AG10803 (cell line): ENCODE data around the gene DENND1C.

ENCODE experiments used
- DNase-seq: peaks from one replicate; pipeline ENCODE4 v3.0.0; 2010; ENCODE audit warnings: low read depth
- H3K4me3 ChIP-seq: 2 replicates; pipeline ENCODE4 v1.5.1; 2011; ENCODE audit warnings: mild to moderate bottlenecking, low read length, control low read depth
- TF ChIP-seq, protein P1 (sequence below): conservative IDR thresholded peaks from 2 replicates; pipeline ENCODE4 v1.5.1; 2011; ENCODE audit warnings: mild to moderate bottlenecking, low read length, control low read depth, inconsistent platforms

The DENND1C gene

DNA sequence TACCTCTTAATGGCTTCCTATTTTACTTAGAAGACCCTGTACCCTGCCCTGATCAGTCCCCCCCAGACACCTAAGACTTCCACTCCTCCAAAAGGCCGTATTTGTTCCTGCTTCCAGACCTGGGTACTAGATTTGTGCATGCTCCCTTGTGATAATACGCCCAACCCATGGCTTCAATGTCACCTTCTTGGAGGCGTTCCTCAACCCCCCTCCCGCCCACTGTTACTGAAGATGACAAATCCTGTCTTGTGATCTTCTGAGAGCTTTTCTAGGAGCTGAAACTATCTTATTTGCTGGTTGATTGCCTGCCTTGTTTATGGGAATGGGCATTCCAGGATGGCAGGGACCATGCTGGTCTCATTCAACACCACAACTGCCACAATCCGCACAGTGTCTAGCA lies 31.4 kb downstream of the DENND1C start:
- DNase-seq: no peak
- TF ChIP-seq, protein P1, sequence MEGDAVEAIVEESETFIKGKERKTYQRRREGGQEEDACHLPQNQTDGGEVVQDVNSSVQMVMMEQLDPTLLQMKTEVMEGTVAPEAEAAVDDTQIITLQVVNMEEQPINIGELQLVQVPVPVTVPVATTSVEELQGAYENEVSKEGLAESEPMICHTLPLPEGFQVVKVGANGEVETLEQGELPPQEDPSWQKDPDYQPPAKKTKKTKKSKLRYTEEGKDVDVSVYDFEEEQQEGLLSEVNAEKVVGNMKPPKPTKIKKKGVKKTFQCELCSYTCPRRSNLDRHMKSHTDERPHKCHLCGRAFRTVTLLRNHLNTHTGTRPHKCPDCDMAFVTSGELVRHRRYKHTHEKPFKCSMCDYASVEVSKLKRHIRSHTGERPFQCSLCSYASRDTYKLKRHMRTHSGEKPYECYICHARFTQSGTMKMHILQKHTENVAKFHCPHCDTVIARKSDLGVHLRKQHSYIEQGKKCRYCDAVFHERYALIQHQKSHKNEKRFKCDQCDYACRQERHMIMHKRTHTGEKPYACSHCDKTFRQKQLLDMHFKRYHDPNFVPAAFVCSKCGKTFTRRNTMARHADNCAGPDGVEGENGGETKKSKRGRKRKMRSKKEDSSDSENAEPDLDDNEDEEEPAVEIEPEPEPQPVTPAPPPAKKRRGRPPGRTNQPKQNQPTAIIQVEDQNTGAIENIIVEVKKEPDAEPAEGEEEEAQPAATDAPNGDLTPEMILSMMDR: no peak
- H3K4me3 ChIP-seq: no peak overlapping the region

DNA sequence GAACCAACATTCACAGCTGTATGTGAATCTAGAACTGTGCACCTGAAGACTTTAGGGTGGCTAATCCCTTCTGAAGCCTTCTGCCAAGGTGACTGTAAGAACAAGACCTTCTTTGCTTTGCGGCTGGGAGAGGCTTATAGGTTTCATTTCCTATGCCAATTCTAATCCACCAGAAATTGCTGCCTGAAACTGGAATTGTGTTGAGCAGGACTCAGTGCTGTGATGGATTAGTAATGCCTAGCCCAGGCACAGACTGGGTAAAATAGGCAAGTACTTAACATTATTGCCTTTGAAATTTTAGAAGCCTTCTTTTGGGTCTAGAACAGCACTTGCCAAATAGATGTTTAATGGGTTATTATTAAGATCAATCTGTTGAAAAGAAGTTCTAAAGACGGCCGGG lies 33.5 kb downstream of the DENND1C start:
- no peak overlapping the region for H3K4me3 ChIP-seq
- no peak for DNase-seq
- TF ChIP-seq, protein P1: no peak

DNA sequence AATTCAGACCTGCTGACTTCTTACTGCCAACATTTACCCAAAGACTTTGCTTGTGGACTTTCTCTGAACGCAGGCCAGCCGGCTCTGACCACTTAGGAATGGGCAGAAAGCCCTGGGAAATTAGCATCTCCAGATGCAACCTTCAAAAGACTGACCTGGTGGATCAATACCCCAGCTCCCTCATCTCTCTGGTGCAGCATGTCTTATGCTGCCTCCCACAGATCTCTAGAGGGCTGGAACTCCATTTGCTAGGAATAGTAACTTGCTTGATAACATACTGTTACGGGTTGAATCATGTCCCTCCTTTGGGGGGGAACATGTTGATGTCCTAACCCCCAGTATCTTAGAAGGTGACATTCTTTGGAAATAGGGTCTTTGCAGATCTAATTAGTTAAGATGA lies 35.1 kb downstream of the DENND1C start:
- TF ChIP-seq, protein P1: no peak
- H3K4me3 ChIP-seq: no peak overlapping the region
- DNase-seq: no peak

DNA sequence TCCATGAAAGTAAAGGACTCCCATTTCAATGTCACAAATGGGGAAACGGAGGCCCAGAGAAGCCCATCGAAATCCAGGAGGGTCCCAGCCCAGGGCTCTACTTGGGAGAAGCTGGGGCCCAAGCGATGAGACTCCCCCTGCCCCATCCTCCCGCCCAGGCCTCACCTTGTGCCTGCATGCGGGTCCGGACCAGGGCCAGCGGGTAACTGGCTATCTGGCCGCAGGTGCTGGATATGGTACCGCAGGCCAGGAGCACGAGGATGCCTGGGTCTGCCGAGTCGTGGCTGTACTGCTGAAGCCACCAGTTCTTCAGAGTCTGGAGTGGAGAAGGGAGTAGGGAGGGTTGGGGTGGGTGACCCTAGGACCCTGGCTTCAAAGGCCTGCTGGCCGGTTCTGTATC lies 37.6 kb downstream of the DENND1C start:
- TF ChIP-seq, protein P1: no peak
- DNase-seq: no peak
- no peak overlapping the region for H3K4me3 ChIP-seq

DNA sequence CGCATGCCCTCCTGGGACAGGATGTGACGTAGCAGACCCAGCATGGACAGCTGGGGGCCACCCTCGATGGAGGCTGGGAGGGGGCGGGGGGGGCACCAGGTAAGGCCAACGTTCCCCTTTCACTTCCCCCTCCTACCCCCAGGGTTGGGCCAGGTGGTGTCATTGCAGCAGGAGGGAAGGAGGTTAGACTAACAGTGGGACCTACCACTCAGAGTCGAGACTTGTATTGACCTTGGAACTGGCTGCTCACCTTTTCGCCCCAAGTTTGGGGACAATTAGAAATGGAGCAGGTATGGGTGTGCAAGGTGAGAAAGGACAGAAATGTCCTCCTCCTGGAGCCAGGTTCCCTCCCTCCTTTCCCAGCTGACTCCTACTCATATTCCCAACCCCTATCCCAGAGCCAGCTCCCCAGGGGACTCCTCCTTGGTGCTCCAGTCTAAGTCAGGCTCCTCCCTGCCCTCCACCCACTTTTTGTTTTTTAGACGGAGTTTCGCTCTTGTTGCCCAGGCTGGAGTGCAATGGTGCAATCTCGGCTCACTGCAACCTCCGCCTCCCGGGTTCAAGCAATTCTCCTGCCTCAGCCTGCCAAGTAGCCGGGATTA lies 39.4 kb downstream of the DENND1C start:
- TF ChIP-seq, protein P1: no peak
- H3K4me3 ChIP-seq: no peak overlapping the region
- no peak for DNase-seq

DNA sequence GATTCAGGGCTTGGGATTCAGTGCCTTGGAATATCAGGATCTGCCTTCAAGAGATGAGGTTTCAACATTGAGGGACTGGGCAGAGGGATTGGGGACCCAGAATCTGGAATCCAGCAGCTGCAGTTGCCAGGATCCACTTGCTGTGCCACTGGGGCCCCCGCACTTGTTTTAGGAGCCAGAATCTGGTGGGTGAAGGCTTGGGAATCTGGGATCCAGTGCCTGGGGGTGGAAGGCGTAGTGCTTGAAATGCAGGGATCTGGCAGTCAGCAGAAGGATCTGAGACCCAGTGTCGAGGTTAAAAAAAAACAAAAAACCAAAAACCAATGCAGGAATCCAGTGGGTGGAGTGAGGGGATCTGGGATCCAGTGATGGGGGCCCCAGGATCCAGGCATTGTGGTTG lies 40.7 kb downstream of the DENND1C start:
- no peak for DNase-seq
- no peak overlapping the region for H3K4me3 ChIP-seq
- TF ChIP-seq, protein P1: no peak

DNA sequence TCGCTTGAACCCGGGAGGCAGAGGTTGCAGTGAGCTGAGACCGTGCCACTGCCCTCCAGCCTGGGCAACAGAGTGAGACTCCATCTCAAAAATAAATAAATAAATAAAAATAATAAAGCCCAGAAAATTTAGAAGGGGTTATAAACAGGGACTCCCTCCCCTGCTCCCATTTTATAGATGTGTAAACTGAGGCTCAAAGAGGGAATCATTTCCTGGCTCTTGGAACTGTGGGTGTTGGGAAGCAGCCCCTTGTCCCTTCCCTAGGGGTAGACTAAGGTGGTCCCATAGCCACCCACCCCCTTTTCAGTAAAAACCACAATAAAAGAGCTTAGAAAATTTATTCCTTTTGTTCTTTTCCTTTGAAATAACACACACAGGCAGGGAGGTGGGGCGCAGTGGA lies 41.8 kb downstream of the DENND1C start:
- DNase-seq: no peak
- TF ChIP-seq, protein P1: no peak
- H3K4me3 ChIP-seq: no peak overlapping the region
